Muscle of back (tissue), 11 donors: Measurements from ENCODE around the gene CNRIP1. TPM values are rescaled to one million over a fixed set of nuclear protein-coding genes. Genes with fewer than 3 reads are reported as not detected.

Experiments used
- DNase-seq, 3 donors: peaks; one replicate each; pipeline versions ENCODE4 v3.0.0 to v3.0.0-alpha.2; 2013
- polyA plus RNA-seq, 10 donors: library from polyadenylated mRNA; unstranded; fragments of 120-200 nt; gene quantifications; one replicate each; pipeline ENCODE4 v1.2.1, GENCODE V29; 2013; ENCODE audit not compliant: insufficient read length in 10 of 10

Gene CNRIP1
- polyA plus RNA-seq, 10 donors: 21.7 to 33.5 (median 26.2) TPM

DNA sequence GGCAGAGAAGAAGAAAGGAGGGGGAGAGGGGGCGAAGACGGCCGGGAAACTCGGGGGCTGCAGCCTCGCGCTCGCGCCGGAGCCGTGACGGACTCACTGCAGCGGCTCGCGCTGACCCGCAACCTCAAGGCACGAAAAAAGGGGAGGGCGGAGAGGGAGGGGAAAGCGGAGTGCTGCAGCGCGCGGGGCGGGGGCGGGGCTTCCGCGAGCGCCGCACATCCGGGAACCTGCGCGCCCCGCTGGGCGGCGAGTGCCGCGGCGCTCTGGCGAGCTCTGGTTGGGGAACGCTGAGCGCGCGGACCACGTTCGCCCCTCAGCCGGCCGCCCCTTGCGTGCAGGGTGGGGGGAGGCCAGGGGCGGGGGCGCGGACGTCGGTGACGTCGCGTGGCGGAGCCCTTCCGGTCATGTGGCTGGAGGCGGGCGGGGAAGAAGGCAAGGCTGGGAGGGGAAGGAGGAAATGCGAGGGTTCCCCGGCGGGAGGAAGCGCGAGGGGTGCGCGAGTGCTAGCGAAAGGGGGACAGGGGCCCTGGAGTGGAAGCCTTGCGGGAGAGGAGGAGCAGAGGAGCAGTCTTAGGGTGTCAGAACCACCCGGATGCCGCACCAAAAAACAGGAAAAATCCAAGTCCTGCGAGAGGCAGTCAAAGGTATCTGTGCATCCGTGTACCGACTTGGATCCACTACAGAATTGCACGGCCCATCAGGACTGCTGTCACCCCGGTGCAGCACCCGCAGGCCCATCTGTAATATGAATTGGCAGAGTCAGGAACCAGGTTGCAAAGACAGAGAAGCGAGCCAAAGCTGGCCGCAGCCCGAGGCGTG, 67.1 kb downstream of the CNRIP1 start, which contains the start of gene PPP3R1:
PPP3R1 (minus strand) TSS at position 133 of the 819 bp plus-strand sequence. CDS start 405 bp downstream, outside the sequence.
- peak; percentile 97 to 99 (median 97) for DNase-seq

DNA sequence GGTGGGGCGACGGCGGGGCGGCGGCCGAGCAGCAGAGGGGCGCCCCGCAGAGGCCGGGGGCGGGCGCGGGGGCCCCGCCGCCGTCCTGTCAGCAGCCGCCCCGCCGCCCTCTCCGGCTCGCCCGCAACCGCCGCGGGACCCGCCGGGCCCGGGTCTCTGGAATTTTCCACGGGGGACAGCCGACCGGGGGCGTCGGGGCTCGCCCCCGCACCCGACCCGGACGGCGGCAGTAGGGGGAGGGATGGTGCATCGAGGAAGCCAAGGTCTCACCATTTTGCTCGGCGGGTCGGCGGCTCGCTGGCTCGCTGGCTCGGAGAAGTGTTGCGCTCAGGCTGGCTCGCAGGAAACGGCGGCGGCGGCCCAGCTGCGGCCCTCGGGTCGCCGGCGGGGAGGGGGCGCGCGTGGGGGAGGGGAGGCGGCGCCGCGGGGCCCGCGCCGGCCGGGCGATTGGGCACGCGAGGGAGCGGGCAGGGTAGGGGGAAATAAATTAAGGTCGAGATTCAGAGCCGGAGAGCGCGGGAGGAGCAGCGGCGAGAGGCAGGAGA, 67.8 kb downstream of the CNRIP1 start:
- peak in 1 of 3 donors; percentile 8 for DNase-seq

DNA sequence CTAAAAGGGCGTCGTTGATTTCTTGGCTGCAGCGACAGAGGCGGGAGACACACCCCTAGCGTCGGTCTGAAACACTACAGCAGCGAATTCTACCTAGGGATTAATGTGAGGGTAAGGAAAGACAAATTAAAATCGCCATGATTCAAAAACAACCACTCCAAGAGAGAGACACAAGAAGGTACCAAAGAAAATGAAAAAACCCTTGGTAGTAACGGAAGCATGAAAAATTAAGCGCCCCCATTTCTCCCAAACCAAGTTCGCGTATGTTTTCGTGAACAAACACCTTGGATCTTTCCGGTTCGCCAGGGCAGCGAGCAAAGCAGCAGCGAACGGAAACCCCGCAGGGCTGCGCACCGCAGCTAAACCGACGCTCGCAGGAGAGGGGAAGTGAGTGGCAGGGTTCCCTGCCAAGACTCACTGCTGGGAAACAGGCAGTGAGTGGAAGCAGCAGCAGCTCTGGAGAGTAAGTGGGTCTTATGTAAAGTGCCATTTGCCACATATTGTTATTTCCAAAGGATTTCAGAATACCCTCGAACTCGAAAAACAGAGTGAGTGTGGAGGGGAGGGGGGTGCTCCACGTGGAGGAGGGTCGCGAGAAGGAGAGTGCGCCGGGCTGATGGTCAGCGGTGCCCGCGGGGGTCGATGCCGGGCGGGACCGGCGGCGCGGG, 68.4 kb downstream of the CNRIP1 start:
- peak; percentile 69 to 88 (median 73) for DNase-seq

DNA sequence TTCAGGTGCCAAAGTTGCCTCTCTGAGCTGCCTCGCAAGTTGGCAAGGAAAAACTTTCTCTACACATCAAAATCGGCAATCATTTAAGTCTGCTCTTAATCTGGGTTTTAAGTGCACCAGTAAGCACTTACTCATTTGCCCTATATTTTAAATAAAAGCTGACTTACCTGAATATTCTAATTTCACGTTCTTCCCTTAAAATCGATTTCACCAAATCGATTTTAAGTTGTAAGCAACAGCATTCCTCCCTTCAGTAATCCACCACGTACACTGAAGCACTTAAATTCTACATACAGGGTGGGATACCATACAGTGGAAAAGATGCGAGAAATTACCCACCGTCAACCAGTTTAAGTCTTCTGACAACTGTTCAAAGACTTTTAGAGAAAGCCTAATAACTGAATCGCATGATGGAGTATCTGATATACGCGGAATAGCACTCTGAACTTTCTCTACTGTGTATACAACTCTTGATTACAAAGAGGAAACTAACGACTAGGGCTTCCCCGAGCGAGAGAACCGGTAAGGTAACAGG, 69.0 kb downstream of the CNRIP1 start:
- DNase-seq: peak in 1 of 3 donors; percentile 12

DNA sequence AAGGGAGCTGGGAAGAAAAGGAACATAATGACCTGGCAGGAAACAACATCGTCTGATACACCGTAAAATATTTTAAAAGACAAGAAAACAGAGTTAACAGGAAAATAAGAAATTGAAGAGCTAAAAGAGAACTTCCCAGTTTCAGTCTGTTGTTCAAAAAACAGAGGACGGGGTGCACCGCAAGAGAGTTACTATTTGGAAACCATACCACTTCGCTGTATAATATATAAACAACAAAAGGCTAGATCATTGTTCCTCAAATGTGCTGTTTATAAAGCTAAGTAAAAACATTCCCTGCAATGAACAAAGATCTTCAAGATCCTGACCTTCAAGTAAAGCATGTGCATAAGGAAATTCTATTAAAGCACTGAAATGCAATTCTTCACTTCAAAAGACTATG, 69.6 kb downstream of the CNRIP1 start:
- DNase-seq: peak in 1 of 3 donors; percentile 22

DNA sequence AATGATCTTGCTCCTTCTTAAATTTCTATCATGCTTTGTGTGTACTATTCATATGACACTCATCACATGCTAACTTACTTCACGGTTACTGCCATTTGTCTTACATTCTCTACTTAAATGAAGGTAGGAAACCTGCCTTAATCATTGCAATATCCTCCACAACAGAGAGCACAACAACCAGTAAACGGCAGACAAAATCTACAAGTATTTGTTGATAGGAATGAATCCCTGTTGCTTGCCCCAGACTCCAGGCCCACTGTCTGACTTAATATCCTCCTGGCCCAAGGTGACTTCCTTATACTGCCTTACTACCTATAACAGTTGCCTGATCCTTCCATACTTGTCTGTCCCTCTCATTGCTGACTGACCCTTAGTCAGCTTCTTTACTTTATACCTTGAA, 70.9 kb downstream of the CNRIP1 start:
- no peak for DNase-seq

DNA sequence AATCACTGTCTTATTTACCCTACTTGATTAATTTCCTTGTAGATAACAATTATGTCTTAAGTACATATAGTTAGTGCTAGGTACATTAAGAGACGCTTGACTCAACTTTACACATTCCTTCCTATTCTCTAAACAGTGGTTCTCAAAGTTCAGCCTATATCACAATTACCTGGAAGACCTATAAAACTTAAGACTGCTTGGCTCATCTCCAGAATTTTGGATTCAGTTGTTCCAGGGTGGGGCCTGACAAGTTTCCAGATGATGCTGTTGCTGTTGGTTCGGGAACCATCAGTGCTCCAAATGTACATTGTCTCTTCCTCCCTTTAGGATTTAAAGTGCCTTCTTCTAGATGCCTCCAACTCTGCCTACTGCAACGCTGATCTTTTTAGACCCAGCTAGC, 71.4 kb downstream of the CNRIP1 start:
- DNase-seq: no peak

DNA sequence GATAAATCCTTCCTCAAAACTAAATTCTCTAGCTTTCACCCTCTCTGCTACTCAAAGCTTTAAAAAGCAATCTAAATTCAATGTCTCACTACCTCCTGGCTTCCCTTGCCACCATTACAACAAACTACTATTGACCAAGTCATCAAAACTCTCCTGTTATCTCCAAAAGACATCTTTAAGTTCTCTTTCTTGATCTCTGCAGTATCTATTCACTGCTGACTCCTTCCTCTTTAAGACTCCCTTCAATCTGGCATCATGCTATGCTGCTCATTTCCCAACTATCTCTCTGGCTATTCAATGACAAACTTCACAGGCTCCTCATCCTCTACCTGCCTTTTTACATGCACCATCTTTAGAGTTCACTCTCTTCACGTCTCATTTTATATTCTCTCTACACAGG, 73.4 kb downstream of the CNRIP1 start:
- no peak for DNase-seq

DNA sequence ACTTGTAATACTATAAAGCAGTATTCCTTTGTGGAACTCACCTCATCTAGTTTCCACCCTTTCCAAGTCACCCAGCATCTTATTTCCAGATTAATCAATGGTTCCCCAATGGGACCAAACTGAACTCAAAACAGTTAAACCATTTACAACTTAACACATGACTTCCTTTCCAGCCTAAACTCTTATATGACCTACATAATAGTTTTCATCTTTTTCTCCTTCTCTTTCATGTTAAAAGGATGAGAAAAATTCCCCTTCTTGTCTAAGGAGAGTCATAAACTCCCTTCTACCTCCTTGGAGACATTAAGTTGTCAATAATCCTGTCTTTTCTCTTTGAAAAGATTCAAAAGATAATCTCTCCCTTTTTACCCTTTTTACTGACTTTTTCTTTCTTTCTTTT, 74.1 kb downstream of the CNRIP1 start:
- no peak for DNase-seq

DNA sequence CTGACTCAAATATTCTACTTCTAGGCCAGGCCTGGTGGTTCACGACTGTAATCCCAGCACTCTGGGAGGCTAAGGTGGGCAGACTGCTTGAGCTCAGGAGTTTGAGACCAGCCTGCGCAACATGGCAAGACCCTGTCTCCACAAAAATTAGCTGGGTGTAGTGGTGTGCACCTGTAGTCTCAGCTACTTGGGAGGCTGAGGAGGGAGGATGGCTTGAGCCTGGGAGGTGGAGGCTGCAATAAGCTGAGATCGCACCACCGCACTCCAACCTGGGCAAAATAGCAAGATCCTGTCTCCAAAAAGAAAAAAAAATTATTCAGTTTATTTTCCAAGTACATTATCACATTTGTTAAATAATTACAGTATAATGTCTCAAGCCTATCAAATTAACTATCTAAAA, 74.7 kb downstream of the CNRIP1 start:
- DNase-seq: no peak

DNA sequence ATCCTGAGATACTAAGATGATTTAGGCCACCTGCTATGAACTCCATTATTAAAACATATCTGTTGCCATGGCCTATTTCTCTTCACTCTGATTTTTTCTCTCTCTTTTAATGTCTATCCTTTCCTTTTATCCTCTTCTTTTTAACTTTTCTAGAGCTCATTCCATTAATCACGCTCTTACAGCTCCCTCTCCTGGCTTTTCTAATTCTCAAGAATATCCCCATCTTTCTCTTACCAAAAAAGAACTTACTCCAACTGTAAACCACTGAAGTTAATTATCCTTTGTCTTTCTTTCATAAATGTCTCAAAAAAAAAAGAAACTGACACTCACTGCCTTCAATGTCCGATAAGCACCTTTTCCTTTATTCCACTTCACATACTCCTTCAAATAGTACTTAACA, 75.3 kb downstream of the CNRIP1 start:
- no peak for DNase-seq

Other genes starting within 250 kb of the CNRIP1 start
- gene PNO1, start 162.1 kb downstream of the CNRIP1 start, polyA plus RNA-seq: 10 to 100 TPM; 13.8 to 22.2 (median 16.2) TPM
- gene PPP3R1, start 67.4 kb downstream of the CNRIP1 start, polyA plus RNA-seq: 10 to 100 TPM; 44.1 to 67.9 (median 51.7) TPM
- gene PLEK, start 45.3 kb upstream of the CNRIP1 start, polyA plus RNA-seq: 1 to 10 TPM; 4.1 to 7.8 (median 6.1) TPM
- gene FBXO48, start 147.3 kb upstream of the CNRIP1 start, polyA plus RNA-seq: 1 to 10 TPM; 1.0 to 2.4 (median 1.6) TPM
- 1 to 10 TPM; 1.2 to 2.4 (median 1.8) TPM for gene APLF, start 147.6 kb upstream of the CNRIP1 start, polyA plus RNA-seq